Measurements from ENCODE around the gene CROCC2. TPM values are rescaled to one million over a fixed set of nuclear protein-coding genes. Genes with fewer than 3 reads are reported as not detected.

CROCC2 gene
- total RNA-seq, 1 donor from 2014 or later = not detected

GRCh38 chr2:240875228-240876034 lies 30.7 kb upstream of the CROCC2 start:
- H3K36me3 ChIP-seq (ENCODE audit: control insufficient read depth, insufficient read depth, low read length) = no peaks in the 10 kb centered on the region
- no peak for DNase-seq (ENCODE audit: low read depth)
- peaks cover 13% of the 10 kb centered on the region for H3K27me3 ChIP-seq (ENCODE audit: control insufficient read depth, insufficient read depth, low read length)
- no peak overlapping the region for H3K4me3 ChIP-seq (ENCODE audit: low read depth, low read length)
- no peak for TF ChIP-seq CTCF (IDR thresholded peaks at IDR 0.05; ENCODE audit: insufficient read depth, low read length, poor library complexity, severe bottlenecking)

- Histone ChIP-seq H3K4me3 (ENCODE audit: low read depth, low read length) (no peak overlapping the region), H3K36me3 (ENCODE audit: control insufficient read depth, insufficient read depth, low read length) (no peaks in the 10 kb centered on the region), H3K27me3 (ENCODE audit: control insufficient read depth, insufficient read depth, low read length) (peaks cover 9% of the 10 kb centered on the region)
- no peak for DNase-seq (ENCODE audit: low read depth)
- TF ChIP-seq CTCF (IDR thresholded peaks at IDR 0.05; ENCODE audit: insufficient read depth, low read length, poor library complexity, severe bottlenecking) = no peak
Observed at GRCh38 chr2:240876035-240876474, 30.1 kb upstream of the CROCC2 start.

GRCh38 chr2:240876475-240877251 lies 29.5 kb upstream of the CROCC2 start:
- no peak for DNase-seq (ENCODE audit: low read depth)
- Histone ChIP-seq H3K27me3 (ENCODE audit: control insufficient read depth, insufficient read depth, low read length) (peaks cover 3% of the 10 kb centered on the region), H3K36me3 (ENCODE audit: control insufficient read depth, insufficient read depth, low read length) (no peaks in the 10 kb centered on the region), H3K4me3 (ENCODE audit: low read depth, low read length) (no peak overlapping the region)
- TF ChIP-seq CTCF (IDR thresholded peaks at IDR 0.05; ENCODE audit: insufficient read depth, low read length, poor library complexity, severe bottlenecking) = no peak

GRCh38 chr2:240877460-240878340 lies 28.4 kb upstream of the CROCC2 start:
- Histone ChIP-seq H3K27me3 (ENCODE audit: control insufficient read depth, insufficient read depth, low read length) (peaks cover 3% of the 10 kb centered on the region), H3K36me3 (ENCODE audit: control insufficient read depth, insufficient read depth, low read length) (no peaks in the 10 kb centered on the region), H3K4me3 (ENCODE audit: low read depth, low read length) (no peak overlapping the region)
- no peak for DNase-seq (ENCODE audit: low read depth)
- TF ChIP-seq CTCF (IDR thresholded peaks at IDR 0.05; ENCODE audit: insufficient read depth, low read length, poor library complexity, severe bottlenecking) = no peak

- H3K27me3 ChIP-seq (ENCODE audit: control insufficient read depth, insufficient read depth, low read length) = peaks cover 3% of the 10 kb centered on the region
- H3K4me3 ChIP-seq (ENCODE audit: low read depth, low read length) = no peak overlapping the region
- DNase-seq (ENCODE audit: low read depth) = no peak
- H3K36me3 ChIP-seq (ENCODE audit: control insufficient read depth, insufficient read depth, low read length) = no peaks in the 10 kb centered on the region
- TF ChIP-seq CTCF (IDR thresholded peaks at IDR 0.05; ENCODE audit: insufficient read depth, low read length, poor library complexity, severe bottlenecking) = no peak
Observed at GRCh38 chr2:240878341-240878936, 27.7 kb upstream of the CROCC2 start.
